ENCODE results near the gene PANX2. TPM values are rescaled to one million over a fixed set of nuclear protein-coding genes. Genes with fewer than 3 reads are reported as not detected.
"Not testable (repeated sequence)": the region's sequence is repeated elsewhere in the genome, so short reads cannot be mapped to it uniquely, and the experiment has no call there.

PANX2 gene
- under 1 TPM; 0.09 to 0.14 TPM for total RNA-seq
- long read RNA-seq, result 0 reads

- ATAC-seq, result no peak
- no peak for DNase-seq
Measured at GRCh38 chr22:50170453-50171318, at the start of gene PANX2. PANX2 (plus strand) TSS chr22:50170731; CDS start chr22:50170731, 0 bp downstream.

GRCh38 chr22:50121202-50121740, 49.3 kb upstream of the PANX2 start:
- no peak for ATAC-seq
- DNase-seq, result no peak
- intact Hi-C loops (cut with DNase I, micrococcal nuclease), result no loop called here

More at GRCh38 chr22:50170453-50171318, at the start of gene PANX2:
- intact Hi-C loops (cut with DNase I, micrococcal nuclease), result no loop called here

- DNase-seq, result no peak
- intact Hi-C loops (cut with DNase I, micrococcal nuclease), result no loop called here
- no peak for ATAC-seq
Measured at GRCh38 chr22:50123119-50123518, 47.4 kb upstream of the PANX2 start.

GRCh38 chr22:50125029-50125428, 45.5 kb upstream of the PANX2 start:
- ATAC-seq, result no peak
- intact Hi-C loops (cut with DNase I, micrococcal nuclease), result no loop called here
- no peak for DNase-seq

GRCh38 chr22:50129121-50129736, 41.3 kb upstream of the PANX2 start:
- no peak for ATAC-seq
- intact Hi-C loops (cut with DNase I, micrococcal nuclease), result no loop called here
- DNase-seq, result no peak

- ATAC-seq, result no peak
- intact Hi-C loops (cut with DNase I, micrococcal nuclease), result no loop called here
- no peak for DNase-seq
Measured at GRCh38 chr22:50131894-50132293, 38.6 kb upstream of the PANX2 start.

GRCh38 chr22:50134481-50134880, 36.0 kb upstream of the PANX2 start:
- intact Hi-C loops (cut with DNase I, micrococcal nuclease), result no loop called here
- DNase-seq (no peak), ATAC-seq (no peak)

GRCh38 chr22:50136581-50137015, 33.9 kb upstream of the PANX2 start:
- DNase-seq (no peak), ATAC-seq (no peak)
- intact Hi-C loops (cut with DNase I, micrococcal nuclease), result no loop called here

- intact Hi-C loops (cut with DNase I, micrococcal nuclease); ATAC-seq; DNase-seq: not testable (repeated sequence)
Measured at GRCh38 chr22:50137277-50137676, 33.3 kb upstream of the PANX2 start.

- no peak for ATAC-seq
- intact Hi-C loops (cut with DNase I, micrococcal nuclease), result no loop called here
Measured at GRCh38 chr22:50138041-50138440, 32.5 kb upstream of the PANX2 start.

GRCh38 chr22:50138988-50139387, 31.5 kb upstream of the PANX2 start:
- ATAC-seq (no peak), DNase-seq (no peak)
- intact Hi-C loops (cut with DNase I, micrococcal nuclease), result no loop called here

More at GRCh38 chr22:50138041-50138440, 32.5 kb upstream of the PANX2 start:
- no peak for DNase-seq

- intact Hi-C loops (cut with DNase I, micrococcal nuclease), result no loop called here
- DNase-seq, result no peak
Measured at GRCh38 chr22:50139843-50140415, 30.6 kb upstream of the PANX2 start.

GRCh38 chr22:50140615-50141014, 29.9 kb upstream of the PANX2 start:
- DNase-seq, result no peak
- intact Hi-C loops (cut with DNase I, micrococcal nuclease), result no loop called here
- peak; percentile 52 for ATAC-seq

More at GRCh38 chr22:50139843-50140415, 30.6 kb upstream of the PANX2 start:
- peak; percentile 56 for ATAC-seq

- intact Hi-C loops (cut with DNase I, micrococcal nuclease), result no loop called here
- ATAC-seq (no peak), DNase-seq (no peak)
Measured at GRCh38 chr22:50141462-50141861, 29.1 kb upstream of the PANX2 start.

- ATAC-seq (no peak), DNase-seq (no peak)
- intact Hi-C loops (cut with DNase I, micrococcal nuclease), result no loop called here
Measured at GRCh38 chr22:50141891-50142363, 28.6 kb upstream of the PANX2 start.

GRCh38 chr22:50143096-50143495, 27.4 kb upstream of the PANX2 start:
- intact Hi-C loops (cut with DNase I, micrococcal nuclease), result no loop called here
- no peak for DNase-seq
- ATAC-seq, result no peak

GRCh38 chr22:50144005-50144614, 26.4 kb upstream of the PANX2 start:
- no peak for ATAC-seq
- no peak for DNase-seq
- intact Hi-C loops (cut with DNase I, micrococcal nuclease), result no loop called here

- no peak for DNase-seq
- ATAC-seq, result no peak
- intact Hi-C loops (cut with DNase I, micrococcal nuclease), result loop anchor here (5.0 kb wide), 2 partner anchors 61 to 66 kb away; no protein-coding TSS in a partner anchor
Measured at GRCh38 chr22:50145721-50146438, 24.7 kb upstream of the PANX2 start.
